ENCODE results near the gene IL19.

The IL19 gene

GRCh38 chr1:206854401-206855129 is 84.0 kb downstream of the IL19 start:
- Histone ChIP-seq H3K27ac (ENCODE audit: low read depth, low read length) (no peak overlapping the region), H3K9ac (ENCODE audit: low read length) (no peak overlapping the region), H3K27me3 (ENCODE audit: control insufficient read depth in 1 of 2, insufficient read depth in 2 of 2, low read length in 2 of 2) (no peaks in the 10 kb centered on the region), H3K4me3 (ENCODE audit: low read depth in 1 of 2, low read length in 2 of 2) (no peak overlapping the region), H3K9me3 (ENCODE audit: low read length) (no peaks in the 10 kb centered on the region), H3K36me3 (ENCODE audit: insufficient read depth, low read length) (no peaks in the 10 kb centered on the region), H3K4me1 (ENCODE audit: insufficient read depth, low read length) (no peaks in the 10 kb centered on the region)

- Histone ChIP-seq H3K4me3 (ENCODE audit: low read depth in 1 of 2, low read length in 2 of 2) (no peak overlapping the region), H3K27ac (ENCODE audit: low read depth, low read length) (no peak overlapping the region), H3K27me3 (ENCODE audit: control insufficient read depth in 1 of 2, insufficient read depth in 2 of 2, low read length in 2 of 2) (no peaks in the 10 kb centered on the region), H3K36me3 (ENCODE audit: insufficient read depth, low read length) (no peaks in the 10 kb centered on the region), H3K9me3 (ENCODE audit: low read length) (no peaks in the 10 kb centered on the region), H3K9ac (ENCODE audit: low read length) (no peak overlapping the region), H3K4me1 (ENCODE audit: insufficient read depth, low read length) (no peaks in the 10 kb centered on the region)
These were observed 85.3 kb downstream of the IL19 start for GRCh38 chr1:206855859-206856258.

GRCh38 chr1:206856674-206857464 is 86.3 kb downstream of the IL19 start:
- Histone ChIP-seq H3K27me3 (ENCODE audit: control insufficient read depth in 1 of 2, insufficient read depth in 2 of 2, low read length in 2 of 2) (no peaks in the 10 kb centered on the region), H3K4me3 (ENCODE audit: low read depth in 1 of 2, low read length in 2 of 2) (no peak overlapping the region), H3K36me3 (ENCODE audit: insufficient read depth, low read length) (no peaks in the 10 kb centered on the region), H3K9me3 (ENCODE audit: low read length) (no peaks in the 10 kb centered on the region), H3K4me1 (ENCODE audit: insufficient read depth, low read length) (no peaks in the 10 kb centered on the region), H3K9ac (ENCODE audit: low read length) (no peak overlapping the region), H3K27ac (ENCODE audit: low read depth, low read length) (no peak overlapping the region)

- Histone ChIP-seq H3K4me1 (ENCODE audit: insufficient read depth, low read length) (no peaks in the 10 kb centered on the region), H3K27me3 (ENCODE audit: control insufficient read depth in 1 of 2, insufficient read depth in 2 of 2, low read length in 2 of 2) (no peaks in the 10 kb centered on the region), H3K9me3 (ENCODE audit: low read length) (no peaks in the 10 kb centered on the region), H3K27ac (ENCODE audit: low read depth, low read length) (no peak overlapping the region), H3K9ac (ENCODE audit: low read length) (no peak overlapping the region), H3K4me3 (ENCODE audit: low read depth in 1 of 2, low read length in 2 of 2) (no peak overlapping the region), H3K36me3 (ENCODE audit: insufficient read depth, low read length) (no peaks in the 10 kb centered on the region)
These were observed 88.5 kb downstream of the IL19 start for GRCh38 chr1:206859082-206859521.

- Histone ChIP-seq H3K4me1 (ENCODE audit: insufficient read depth, low read length) (no peaks in the 10 kb centered on the region), H3K9ac (ENCODE audit: low read length) (no peak overlapping the region), H3K27me3 (ENCODE audit: control insufficient read depth in 1 of 2, insufficient read depth in 2 of 2, low read length in 2 of 2) (no peaks in the 10 kb centered on the region), H3K9me3 (ENCODE audit: low read length) (no peaks in the 10 kb centered on the region), H3K27ac (ENCODE audit: low read depth, low read length) (no peak overlapping the region), H3K4me3 (ENCODE audit: low read depth in 1 of 2, low read length in 2 of 2) (no peak overlapping the region), H3K36me3 (ENCODE audit: insufficient read depth, low read length) (no peaks in the 10 kb centered on the region)
These were observed 89.6 kb downstream of the IL19 start for GRCh38 chr1:206860165-206860564.

GRCh38 chr1:206863266-206863665 is 92.7 kb downstream of the IL19 start:
- Histone ChIP-seq H3K36me3 (ENCODE audit: insufficient read depth, low read length) (no peaks in the 10 kb centered on the region), H3K9me3 (ENCODE audit: low read length) (no peaks in the 10 kb centered on the region), H3K4me3 (ENCODE audit: low read depth in 1 of 2, low read length in 2 of 2) (no peak overlapping the region), H3K27ac (ENCODE audit: low read depth, low read length) (no peak overlapping the region), H3K4me1 (ENCODE audit: insufficient read depth, low read length) (peaks cover 3% of the 10 kb centered on the region), H3K9ac (ENCODE audit: low read length) (no peak overlapping the region), H3K27me3 (ENCODE audit: control insufficient read depth in 1 of 2, insufficient read depth in 2 of 2, low read length in 2 of 2) (no peaks in the 10 kb centered on the region)

GRCh38 chr1:206864939-206865671 is 94.5 kb downstream of the IL19 start, which contains the start of gene IL20:
Gene IL20, plus strand, starts transcription at chr1:206865623. Its CDS starts 230 bp downstream, at chr1:206865853.
- peak within 1 kb of the TSS in 1 of 2 donors; percentile 15 for H3K4me3 ChIP-seq (ENCODE audit: low read depth in 1 of 2, low read length in 2 of 2)
- no peaks in the 10 kb centered on the region for H3K9me3 ChIP-seq (ENCODE audit: low read length)
- H3K27me3 ChIP-seq (ENCODE audit: control insufficient read depth in 1 of 2, insufficient read depth in 2 of 2, low read length in 2 of 2): no peaks in the 10 kb centered on the region
- no peak within 1 kb of the TSS for H3K9ac ChIP-seq (ENCODE audit: low read length)
- H3K27ac ChIP-seq (ENCODE audit: low read depth, low read length): no peak within 1 kb of the TSS
- H3K4me1 ChIP-seq (ENCODE audit: insufficient read depth, low read length): peaks cover 3% of the 10 kb centered on the region
- H3K36me3 ChIP-seq (ENCODE audit: insufficient read depth, low read length): no peaks in the 10 kb centered on the region

GRCh38 chr1:206866062-206866461 is 95.5 kb downstream of the IL19 start:
- Histone ChIP-seq H3K4me3 (ENCODE audit: low read depth in 1 of 2, low read length in 2 of 2) (peak overlapping the region in 1 of 2 donors; percentile 15), H3K9me3 (ENCODE audit: low read length) (no peaks in the 10 kb centered on the region), H3K9ac (ENCODE audit: low read length) (no peak overlapping the region), H3K4me1 (ENCODE audit: insufficient read depth, low read length) (peaks cover 8% of the 10 kb centered on the region), H3K27me3 (ENCODE audit: control insufficient read depth in 1 of 2, insufficient read depth in 2 of 2, low read length in 2 of 2) (no peaks in the 10 kb centered on the region), H3K27ac (ENCODE audit: low read depth, low read length) (no peak overlapping the region), H3K36me3 (ENCODE audit: insufficient read depth, low read length) (no peaks in the 10 kb centered on the region)

- Histone ChIP-seq H3K36me3 (ENCODE audit: insufficient read depth, low read length) (no peaks in the 10 kb centered on the region), H3K4me3 (ENCODE audit: low read depth in 1 of 2, low read length in 2 of 2) (no peak overlapping the region), H3K27ac (ENCODE audit: low read depth, low read length) (no peak overlapping the region), H3K27me3 (ENCODE audit: control insufficient read depth in 1 of 2, insufficient read depth in 2 of 2, low read length in 2 of 2) (no peaks in the 10 kb centered on the region), H3K9ac (ENCODE audit: low read length) (no peak overlapping the region), H3K9me3 (ENCODE audit: low read length) (no peaks in the 10 kb centered on the region), H3K4me1 (ENCODE audit: insufficient read depth, low read length) (peaks cover 8% of the 10 kb centered on the region)
These were observed 96.7 kb downstream of the IL19 start for GRCh38 chr1:206867239-206867638.

GRCh38 chr1:206867716-206868115 is 97.1 kb downstream of the IL19 start:
- Histone ChIP-seq H3K27me3 (ENCODE audit: control insufficient read depth in 1 of 2, insufficient read depth in 2 of 2, low read length in 2 of 2) (no peaks in the 10 kb centered on the region), H3K36me3 (ENCODE audit: insufficient read depth, low read length) (no peaks in the 10 kb centered on the region), H3K9ac (ENCODE audit: low read length) (no peak overlapping the region), H3K9me3 (ENCODE audit: low read length) (no peaks in the 10 kb centered on the region), H3K27ac (ENCODE audit: low read depth, low read length) (no peak overlapping the region), H3K4me3 (ENCODE audit: low read depth in 1 of 2, low read length in 2 of 2) (no peak overlapping the region), H3K4me1 (ENCODE audit: insufficient read depth, low read length) (peaks cover 8% of the 10 kb centered on the region)

- H3K27me3 ChIP-seq (ENCODE audit: control insufficient read depth in 1 of 2, insufficient read depth in 2 of 2, low read length in 2 of 2): no peaks in the 10 kb centered on the region
- no peak overlapping the region for H3K4me3 ChIP-seq (ENCODE audit: low read depth in 1 of 2, low read length in 2 of 2)
- peaks cover 8% of the 10 kb centered on the region for H3K4me1 ChIP-seq (ENCODE audit: insufficient read depth, low read length)
- no peaks in the 10 kb centered on the region for H3K36me3 ChIP-seq (ENCODE audit: insufficient read depth, low read length)
- H3K9ac ChIP-seq (ENCODE audit: low read length): no peak overlapping the region
- H3K27ac ChIP-seq (ENCODE audit: low read depth, low read length): no peak overlapping the region
- H3K9me3 ChIP-seq (ENCODE audit: low read length): no peaks in the 10 kb centered on the region
These were observed 97.7 kb downstream of the IL19 start for GRCh38 chr1:206868264-206868663.

Measured in muscle layer of colon (tissue), 2 donors.